ENCODE results near the gene IPO4.

GRCh38 chr14:24146978-24147760 lies 41.4 kb downstream of the IPO4 start, which contains the start of gene RNF31:
- TF ChIP-seq CTCF (IDR thresholded peaks at IDR 0.05) (no peak), POLR2A (IDR thresholded peaks at IDR 0.05) (no peak)
